Measurements from ENCODE around the gene FAM120AOS.

FAM120AOS gene

GRCh38 chr9:93436655-93437407 is 16.6 kb downstream of the FAM120AOS start:
- no peaks in the 10 kb centered on the region for H3K9me3 Mint-ChIP-seq
- no peaks in the 10 kb centered on the region for H3K4me1 Mint-ChIP-seq (ENCODE audit: low read depth)
- no peak overlapping the region for H3K4me3 Mint-ChIP-seq
- no peaks in the 10 kb centered on the region for H3K36me3 Mint-ChIP-seq (ENCODE audit: low read depth)
- H3K27me3 Mint-ChIP-seq = no peaks in the 10 kb centered on the region
- no peak overlapping the region for H3K27ac Mint-ChIP-seq

- no peaks in the 10 kb centered on the region for H3K4me1 Mint-ChIP-seq (ENCODE audit: low read depth)
- H3K36me3 Mint-ChIP-seq (ENCODE audit: low read depth) = no peaks in the 10 kb centered on the region
- no peak overlapping the region for H3K27ac Mint-ChIP-seq
- no peak overlapping the region for H3K4me3 Mint-ChIP-seq
- no peaks in the 10 kb centered on the region for H3K27me3 Mint-ChIP-seq
- H3K9me3 Mint-ChIP-seq = no peaks in the 10 kb centered on the region
Observed at GRCh38 chr9:93436218-93436617, 17.2 kb downstream of the FAM120AOS start.

GRCh38 chr9:93435386-93435785 is 18.0 kb downstream of the FAM120AOS start:
- Mint-ChIP-seq H3K27me3 (no peaks in the 10 kb centered on the region), H3K9me3 (no peaks in the 10 kb centered on the region), H3K36me3 (ENCODE audit: low read depth) (no peaks in the 10 kb centered on the region), H3K4me1 (ENCODE audit: low read depth) (no peaks in the 10 kb centered on the region), H3K4me3 (no peak overlapping the region), H3K27ac (no peak overlapping the region)

- Mint-ChIP-seq H3K27ac (no peak overlapping the region), H3K9me3 (no peaks in the 10 kb centered on the region), H3K4me1 (ENCODE audit: low read depth) (no peaks in the 10 kb centered on the region), H3K27me3 (no peaks in the 10 kb centered on the region), H3K4me3 (no peak overlapping the region), H3K36me3 (ENCODE audit: low read depth) (no peaks in the 10 kb centered on the region)
Observed at GRCh38 chr9:93434056-93434455, 19.3 kb downstream of the FAM120AOS start.

- Mint-ChIP-seq H3K4me3 (no peak overlapping the region), H3K36me3 (ENCODE audit: low read depth) (no peaks in the 10 kb centered on the region), H3K27ac (no peak overlapping the region), H3K27me3 (no peaks in the 10 kb centered on the region), H3K9me3 (no peaks in the 10 kb centered on the region), H3K4me1 (ENCODE audit: low read depth) (no peaks in the 10 kb centered on the region)
Observed at GRCh38 chr9:93432964-93433363, 20.4 kb downstream of the FAM120AOS start.

GRCh38 chr9:93431539-93432105 is 21.8 kb downstream of the FAM120AOS start:
- Mint-ChIP-seq H3K36me3 (ENCODE audit: low read depth) (no peaks in the 10 kb centered on the region), H3K27ac (no peak overlapping the region), H3K4me1 (ENCODE audit: low read depth) (no peaks in the 10 kb centered on the region), H3K4me3 (no peak overlapping the region), H3K27me3 (no peaks in the 10 kb centered on the region), H3K9me3 (no peaks in the 10 kb centered on the region)

GRCh38 chr9:93427655-93428379 is 25.6 kb downstream of the FAM120AOS start:
- no peaks in the 10 kb centered on the region for H3K4me1 Mint-ChIP-seq (ENCODE audit: low read depth)
- H3K9me3 Mint-ChIP-seq = peaks cover 4% of the 10 kb centered on the region
- no peak overlapping the region for H3K27ac Mint-ChIP-seq
- H3K4me3 Mint-ChIP-seq = no peak overlapping the region
- peaks cover 11% of the 10 kb centered on the region for H3K27me3 Mint-ChIP-seq
- no peaks in the 10 kb centered on the region for H3K36me3 Mint-ChIP-seq (ENCODE audit: low read depth)

- H3K27ac Mint-ChIP-seq = no peak overlapping the region
Observed at GRCh38 chr9:93422977-93423616, 30.3 kb downstream of the FAM120AOS start.

GRCh38 chr9:93419023-93419422 is 34.4 kb downstream of the FAM120AOS start:
- peaks cover 9% of the 10 kb centered on the region for H3K9me3 Mint-ChIP-seq
- peaks cover 6% of the 10 kb centered on the region for H3K36me3 Mint-ChIP-seq (ENCODE audit: low read depth)
- H3K27ac Mint-ChIP-seq = no peak overlapping the region
- peaks cover 13% of the 10 kb centered on the region for H3K27me3 Mint-ChIP-seq
- H3K4me1 Mint-ChIP-seq (ENCODE audit: low read depth) = peaks cover 7% of the 10 kb centered on the region
- H3K4me3 Mint-ChIP-seq = no peak overlapping the region

More at GRCh38 chr9:93422977-93423616, 30.3 kb downstream of the FAM120AOS start:
- H3K9me3 Mint-ChIP-seq = peaks cover 13% of the 10 kb centered on the region
- peaks cover 11% of the 10 kb centered on the region for H3K27me3 Mint-ChIP-seq
- no peaks in the 10 kb centered on the region for H3K4me1 Mint-ChIP-seq (ENCODE audit: low read depth)
- no peak overlapping the region for H3K4me3 Mint-ChIP-seq
- peaks cover 6% of the 10 kb centered on the region for H3K36me3 Mint-ChIP-seq (ENCODE audit: low read depth)

GRCh38 chr9:93417538-93417937 is 35.8 kb downstream of the FAM120AOS start:
- H3K4me1 Mint-ChIP-seq (ENCODE audit: low read depth) = peaks cover 7% of the 10 kb centered on the region
- peaks cover 6% of the 10 kb centered on the region for H3K36me3 Mint-ChIP-seq (ENCODE audit: low read depth)
- peaks cover 23% of the 10 kb centered on the region for H3K27me3 Mint-ChIP-seq
- H3K9me3 Mint-ChIP-seq = peaks cover 9% of the 10 kb centered on the region
- H3K4me3 Mint-ChIP-seq = no peak overlapping the region
- no peak overlapping the region for H3K27ac Mint-ChIP-seq

- peaks cover 6% of the 10 kb centered on the region for H3K36me3 Mint-ChIP-seq (ENCODE audit: low read depth)
- H3K27me3 Mint-ChIP-seq = peaks cover 29% of the 10 kb centered on the region
- H3K9me3 Mint-ChIP-seq = peaks cover 9% of the 10 kb centered on the region
- H3K4me3 Mint-ChIP-seq = no peak overlapping the region
- no peak overlapping the region for H3K27ac Mint-ChIP-seq
- peaks cover 7% of the 10 kb centered on the region for H3K4me1 Mint-ChIP-seq (ENCODE audit: low read depth)
Observed at GRCh38 chr9:93416530-93417235, 36.7 kb downstream of the FAM120AOS start.

- Mint-ChIP-seq H3K9me3 (peaks cover 9% of the 10 kb centered on the region), H3K4me3 (no peak overlapping the region), H3K4me1 (ENCODE audit: low read depth) (peaks cover 7% of the 10 kb centered on the region), H3K36me3 (ENCODE audit: low read depth) (peaks cover 6% of the 10 kb centered on the region), H3K27ac (no peak overlapping the region), H3K27me3 (peaks cover 29% of the 10 kb centered on the region)
Observed at GRCh38 chr9:93415176-93415690, 38.1 kb downstream of the FAM120AOS start.

- H3K36me3 Mint-ChIP-seq (ENCODE audit: low read depth) = no peaks in the 10 kb centered on the region
- peaks cover 32% of the 10 kb centered on the region for H3K27me3 Mint-ChIP-seq
- H3K4me1 Mint-ChIP-seq (ENCODE audit: low read depth) = peaks cover 7% of the 10 kb centered on the region
- H3K27ac Mint-ChIP-seq = no peak overlapping the region
- no peak overlapping the region for H3K4me3 Mint-ChIP-seq
- no peaks in the 10 kb centered on the region for H3K9me3 Mint-ChIP-seq
Observed at GRCh38 chr9:93413530-93413929, 39.9 kb downstream of the FAM120AOS start.

GRCh38 chr9:93406371-93406770 is 47.0 kb downstream of the FAM120AOS start:
- Mint-ChIP-seq H3K27ac (no peak overlapping the region), H3K4me3 (no peak overlapping the region), H3K27me3 (peaks cover 9% of the 10 kb centered on the region), H3K9me3 (no peaks in the 10 kb centered on the region), H3K36me3 (ENCODE audit: low read depth) (no peaks in the 10 kb centered on the region), H3K4me1 (ENCODE audit: low read depth) (no peaks in the 10 kb centered on the region)
